ENCODE measurements around the gene ACSM2A.
"Not testable (repeated sequence)": the region's sequence is repeated elsewhere in the genome, so short reads cannot be mapped to it uniquely, and the experiment has no call there.

- not testable (repeated sequence) for TF ChIP-seq MYC (IDR thresholded peaks at IDR 0.05; ENCODE audit: borderline replicate concordance, low read length); MAZ (IDR thresholded peaks at IDR 0.05; ENCODE audit: borderline replicate concordance, low read depth, low read length); CTCF (IDR thresholded peaks at IDR 0.05); POLR2A (IDR thresholded peaks at IDR 0.05; ENCODE audit: low read length); KDM1A (IDR thresholded peaks at IDR 0.05; ENCODE audit: low read depth); JUN (IDR thresholded peaks at IDR 0.05); CBX2 (IDR thresholded peaks at IDR 0.05; ENCODE audit: borderline replicate concordance, low read depth)
Measured at GRCh38 chr16:20423772-20424128, 27.6 kb upstream of the ACSM2A start.
